NCI-H2171 treated with DMSO at 0.1 percent for 48 hours (cell line): Measurements from ENCODE around the gene SLC38A1.
"Not testable (repeated sequence)": the region's sequence is repeated elsewhere in the genome, so short reads cannot be mapped to it uniquely, and the experiment has no call there.

Experiments used
- DNase-seq: peaks from one replicate; lab custom pipeline; 2025; lab: John Stamatoyannopoulos, UW

The SLC38A1 gene

DNA sequence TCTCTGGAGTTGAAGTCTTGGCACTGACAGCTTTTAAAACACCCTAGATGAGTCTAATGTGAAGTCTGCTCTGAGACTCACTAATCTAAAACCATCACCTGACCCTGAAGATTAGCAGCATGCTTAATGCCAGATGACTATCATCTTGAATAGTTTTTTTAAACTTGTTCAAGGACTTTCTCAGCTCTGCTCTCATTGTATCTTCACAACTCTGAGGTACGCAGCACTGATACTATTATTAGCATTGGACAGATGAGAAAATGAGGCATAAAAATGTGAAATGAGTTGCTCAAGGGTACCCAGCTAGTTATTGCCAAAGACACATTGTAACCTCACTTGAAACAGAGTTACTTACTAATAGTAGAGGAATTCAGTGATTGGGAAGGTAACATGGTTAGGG lies 4.8 kb downstream of the SLC38A1 start:
- no peak for DNase-seq

DNA sequence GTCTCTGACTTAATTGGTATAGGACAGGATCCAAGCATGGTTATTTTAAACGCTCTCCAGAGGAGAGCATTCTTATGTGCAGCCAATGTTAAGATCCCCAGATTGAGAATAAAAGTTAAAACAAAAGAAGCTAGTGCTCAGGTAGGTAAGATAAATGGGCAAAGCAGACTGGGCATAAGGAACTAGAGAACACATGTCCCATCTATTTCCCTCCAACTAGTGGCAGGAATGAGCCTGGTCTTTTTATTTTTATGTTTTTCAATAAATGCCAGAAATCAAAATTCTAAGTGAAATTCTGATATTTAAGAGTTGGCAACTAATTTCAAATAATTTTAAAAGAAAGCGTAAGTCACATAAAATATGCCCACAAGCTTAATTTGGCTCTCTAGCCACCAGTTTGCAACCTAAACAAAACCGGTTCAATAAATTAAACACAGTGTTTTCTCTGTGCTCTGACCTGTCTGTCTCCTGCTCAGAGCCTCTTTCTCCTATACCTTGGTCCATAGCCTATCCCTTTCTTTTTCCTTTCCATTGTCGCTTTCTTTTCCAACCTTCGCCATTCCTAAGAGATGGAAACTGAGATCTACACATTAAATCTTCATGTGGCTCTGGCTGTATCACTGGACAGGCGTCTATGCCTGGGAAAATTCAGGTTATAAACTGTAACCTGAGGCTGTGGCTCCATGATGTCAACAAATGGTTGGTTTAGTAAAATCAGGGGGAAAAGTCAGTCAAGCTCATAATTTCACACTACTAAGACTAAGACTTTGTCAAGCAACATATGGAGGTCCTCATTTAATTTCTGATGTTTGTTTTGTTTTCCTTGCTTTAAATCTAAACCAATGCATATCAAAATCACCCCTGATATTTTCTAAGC lies 5.5 kb downstream of the SLC38A1 start:
- no peak for DNase-seq

DNA sequence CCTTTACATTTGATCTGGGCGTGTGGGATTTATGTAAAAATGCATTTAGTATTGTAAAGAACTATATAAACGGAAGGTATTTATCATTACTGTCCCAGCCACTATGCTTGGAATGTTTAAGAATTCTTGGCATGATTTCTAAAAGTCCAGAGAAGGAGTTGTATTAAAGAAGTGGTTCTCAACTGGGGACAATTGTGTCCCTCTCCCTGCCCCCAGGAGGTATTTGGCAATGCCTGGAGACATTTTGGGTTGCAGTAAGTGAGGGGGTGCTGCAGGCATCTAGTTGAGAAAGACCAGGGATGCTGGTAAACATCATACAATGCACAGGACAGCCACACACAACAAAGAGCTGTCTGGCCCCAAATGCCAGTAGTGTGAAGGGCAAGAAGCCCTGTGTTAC lies 7.2 kb downstream of the SLC38A1 start:
- no peak for DNase-seq

DNA sequence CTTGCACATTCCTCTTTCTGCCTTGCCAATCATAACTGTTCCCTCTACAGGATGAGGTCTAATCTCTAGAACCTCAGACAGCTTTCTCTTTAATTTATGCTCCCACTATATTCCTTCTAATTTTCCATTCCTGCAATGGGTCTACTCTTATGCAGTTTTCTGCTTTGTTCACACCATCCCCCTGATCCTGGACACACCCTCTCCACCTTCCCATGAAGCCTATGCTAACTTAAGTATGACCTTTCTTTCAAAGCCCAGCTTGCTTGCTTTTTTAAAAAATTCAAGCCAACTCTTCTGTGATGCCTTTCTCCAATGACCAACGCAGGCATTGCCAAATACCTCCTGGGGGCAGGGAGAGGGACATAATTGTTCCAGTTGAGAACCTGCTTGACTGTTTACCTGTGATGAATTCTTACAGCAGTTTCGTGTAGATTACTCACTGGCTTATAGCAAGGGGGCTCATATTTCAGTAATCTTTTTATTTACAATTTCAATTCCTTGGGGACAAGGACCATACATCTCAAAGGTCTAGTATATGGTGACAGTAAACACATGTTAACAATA lies 7.8 kb downstream of the SLC38A1 start:
- DNase-seq = no peak

DNA sequence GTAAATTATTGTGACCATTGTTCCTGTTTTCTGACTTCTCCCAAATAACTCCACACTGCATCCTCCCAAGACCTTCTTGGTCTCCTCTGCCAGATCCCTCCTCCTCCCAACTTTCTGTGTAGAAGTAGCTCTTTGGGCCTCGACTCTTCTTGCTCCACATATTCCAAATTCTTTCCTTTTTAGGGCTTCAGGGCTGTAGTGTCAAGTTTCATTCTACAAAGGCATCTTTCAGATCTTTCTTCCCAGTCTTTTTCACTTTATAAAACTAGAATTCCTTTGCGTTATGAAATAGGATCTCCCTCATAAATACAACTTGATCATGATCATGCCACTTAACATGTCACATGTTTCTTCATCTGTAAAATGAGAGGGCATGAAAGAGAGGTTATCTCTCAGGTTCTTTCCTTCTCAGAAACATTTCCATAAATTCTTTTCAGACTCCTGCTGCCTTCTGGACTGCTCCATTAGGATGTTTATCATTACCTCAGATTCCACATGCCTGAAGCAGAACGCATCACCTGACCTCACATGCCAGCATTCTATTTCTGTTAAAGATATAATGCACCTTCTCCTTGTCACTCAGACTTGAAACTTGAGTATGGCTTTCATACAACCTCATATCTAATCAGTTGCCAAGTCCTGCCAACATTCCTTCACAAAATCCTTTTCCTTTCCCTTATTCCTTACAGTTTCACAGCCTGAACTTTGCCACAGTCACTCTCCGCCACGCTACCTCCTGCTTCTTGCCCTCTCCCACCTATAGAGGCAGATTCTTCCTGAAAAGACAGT lies 8.5 kb downstream of the SLC38A1 start:
- no peak for DNase-seq

DNA sequence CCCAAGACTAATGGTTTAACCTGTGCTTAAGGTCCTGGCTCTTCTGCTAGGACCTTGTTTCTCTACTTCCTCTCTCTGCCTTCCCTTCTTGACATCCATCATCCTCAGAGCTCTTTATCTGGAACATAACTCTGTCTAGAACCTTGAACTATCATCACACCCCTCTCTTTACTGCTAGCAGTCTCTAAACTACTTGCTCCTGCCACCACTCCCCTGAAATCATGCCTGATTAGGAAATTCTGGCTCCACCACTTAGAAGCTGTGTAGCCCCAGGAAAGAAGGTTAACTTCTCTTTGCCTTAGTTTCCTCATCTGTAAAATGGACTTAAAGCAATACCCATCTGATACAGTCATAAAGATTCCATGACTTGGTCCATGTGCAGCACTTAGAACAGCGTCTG lies 9.1 kb downstream of the SLC38A1 start:
- no peak for DNase-seq

DNA sequence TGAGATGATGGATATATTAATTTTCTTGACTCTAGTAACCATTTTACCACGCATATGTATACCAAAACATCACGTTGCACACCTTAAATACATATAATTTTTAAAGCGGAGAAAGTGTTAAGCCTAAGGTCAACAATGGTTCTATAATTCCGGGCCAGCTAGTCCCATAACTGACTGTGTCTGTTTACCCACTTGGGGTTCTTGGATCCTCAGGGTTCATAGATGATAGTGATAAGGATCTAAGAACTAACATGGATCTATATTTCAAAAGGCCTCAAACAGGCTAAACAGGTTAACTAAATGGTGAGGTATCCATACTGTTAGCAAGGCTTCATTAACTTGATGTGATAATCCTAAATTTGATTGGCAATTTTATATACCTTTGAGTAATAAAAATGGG lies 9.8 kb downstream of the SLC38A1 start:
- DNase-seq = no peak

DNA sequence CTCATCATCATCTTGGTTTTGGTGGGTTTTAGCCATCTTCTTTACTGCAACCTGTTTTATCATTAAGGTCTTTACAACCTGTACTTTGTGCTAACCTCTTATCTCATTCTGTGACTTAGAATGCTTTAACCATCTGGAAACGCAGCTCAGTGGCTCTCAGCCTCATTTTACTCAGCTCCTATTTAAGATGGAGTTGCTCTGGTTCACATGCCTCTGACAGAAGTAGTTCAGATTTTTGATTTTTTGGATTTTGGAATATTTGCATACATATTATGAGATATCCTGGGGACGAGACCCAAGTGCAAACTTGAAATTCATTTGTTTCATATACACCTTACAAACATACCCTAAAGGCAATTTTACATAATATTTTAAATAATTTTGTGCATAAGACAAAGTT lies 10.7 kb downstream of the SLC38A1 start:
- no peak for DNase-seq

DNA sequence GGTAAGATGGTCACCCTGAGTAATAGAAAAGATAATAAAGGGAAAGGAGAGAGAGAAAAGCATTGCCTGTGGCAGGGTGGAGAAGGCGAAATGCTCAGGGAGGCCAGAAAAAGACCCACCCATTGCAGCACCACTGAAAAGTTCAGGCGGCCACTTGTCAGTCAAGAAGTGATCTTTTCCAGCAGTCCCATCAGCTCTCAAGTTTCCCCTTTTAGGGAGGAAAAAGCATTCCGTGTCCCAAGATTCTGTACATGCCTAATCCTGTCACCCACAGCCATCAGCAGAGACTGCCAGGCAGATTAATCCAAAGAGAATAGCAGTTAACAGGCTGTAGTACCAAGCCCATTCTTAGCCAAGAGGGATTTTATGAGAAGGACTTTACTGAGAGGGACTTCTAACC lies 11.9 kb downstream of the SLC38A1 start:
- DNase-seq = no peak

DNA sequence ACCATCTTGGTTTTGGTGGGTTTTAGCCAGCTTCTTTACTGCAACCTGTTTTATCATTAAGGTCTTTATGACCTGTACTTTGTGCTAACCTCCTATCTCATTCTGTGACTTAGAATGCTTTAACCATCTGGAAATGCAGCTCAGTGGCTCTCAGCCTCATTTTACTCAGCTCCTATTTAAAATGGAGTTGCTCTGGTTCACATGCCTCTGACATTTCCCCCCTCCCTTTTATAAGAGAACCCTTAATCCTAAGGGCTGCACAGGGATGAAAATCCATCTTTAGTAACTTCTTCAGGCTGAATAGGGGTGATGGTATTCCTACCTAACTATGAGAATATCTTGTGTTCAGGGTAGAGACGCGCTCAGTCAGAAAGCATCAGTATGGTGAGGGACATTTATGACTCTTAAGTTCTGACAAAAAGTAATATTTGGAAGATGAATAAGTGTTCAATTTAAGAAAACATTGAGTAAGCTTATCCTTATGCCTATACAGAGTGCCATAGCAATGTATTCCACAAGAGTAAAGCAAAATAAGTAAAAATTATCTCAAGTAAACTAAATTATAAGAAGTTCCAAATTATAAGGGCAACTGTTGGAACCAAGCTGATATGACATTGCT lies 15.2 kb downstream of the SLC38A1 start:
- DNase-seq = no peak

DNA sequence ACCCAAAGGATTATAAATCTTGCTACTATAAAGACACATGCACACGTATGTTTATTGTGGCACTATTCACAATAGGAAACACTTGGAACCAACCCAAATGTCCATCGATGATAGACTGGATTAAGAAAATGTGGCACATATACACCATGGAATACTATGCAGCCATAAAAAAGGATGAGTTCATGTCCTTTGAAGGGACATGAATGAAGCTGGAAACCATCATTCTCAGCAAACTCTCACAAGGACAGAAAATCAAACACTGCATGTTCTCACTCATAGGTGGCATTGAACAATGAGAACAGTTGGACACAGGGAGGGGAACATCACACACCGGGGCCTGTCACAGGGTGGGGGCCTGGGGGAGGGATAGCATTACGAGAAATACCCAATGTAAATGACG lies 16.8 kb downstream of the SLC38A1 start:
- not testable (repeated sequence) for DNase-seq

DNA sequence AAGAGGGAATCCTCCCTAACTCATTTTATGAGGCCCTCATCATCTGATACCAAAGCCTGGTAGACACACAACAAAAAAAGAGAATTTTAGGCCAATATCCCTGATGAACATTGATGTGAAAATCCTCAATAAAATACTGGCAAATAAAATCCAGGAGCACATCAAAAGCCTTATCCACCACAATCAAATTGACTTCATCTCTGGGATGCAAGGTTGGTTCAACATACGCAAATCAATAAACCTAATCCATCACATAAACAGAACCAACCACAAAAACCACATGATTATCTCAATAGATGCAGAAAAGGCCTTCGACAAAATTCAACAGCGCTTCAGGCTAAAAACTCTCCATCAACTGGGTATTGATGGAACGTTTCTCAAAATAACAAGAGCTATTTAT lies 18.9 kb downstream of the SLC38A1 start:
- not testable (repeated sequence) for DNase-seq

DNA sequence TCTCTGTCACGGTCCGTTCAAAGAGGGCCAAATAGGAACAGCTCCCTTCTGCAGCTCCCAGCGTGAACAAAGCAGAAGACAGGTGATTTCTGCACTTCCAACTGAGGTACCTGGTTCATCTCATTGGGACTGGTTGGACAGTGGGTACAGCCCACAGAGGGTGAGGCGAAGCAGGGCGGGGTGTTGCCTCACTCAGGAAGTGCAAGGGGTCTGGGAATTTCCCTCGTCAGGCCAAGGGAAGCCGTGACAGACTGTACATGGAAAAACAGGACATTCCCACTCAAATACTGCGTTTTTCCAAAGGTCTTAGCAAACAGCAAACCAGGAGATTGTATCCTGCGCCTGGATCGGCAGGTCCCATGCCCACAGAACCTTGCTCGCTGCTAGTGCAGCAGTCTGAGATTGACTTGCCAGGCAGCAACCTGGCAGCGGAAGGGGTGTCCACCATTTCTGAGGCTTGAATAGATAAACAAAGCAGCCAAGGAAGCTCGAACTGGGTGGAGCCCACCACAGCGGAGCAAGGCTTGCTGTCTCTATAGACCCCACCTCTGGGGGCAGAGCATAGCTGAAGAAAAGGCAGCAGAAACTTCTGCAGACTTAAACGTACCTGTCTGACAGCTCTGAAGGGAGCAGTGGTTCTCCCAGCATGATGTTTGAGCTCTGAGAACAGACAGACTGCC lies 22.7 kb downstream of the SLC38A1 start:
- DNase-seq = no peak

DNA sequence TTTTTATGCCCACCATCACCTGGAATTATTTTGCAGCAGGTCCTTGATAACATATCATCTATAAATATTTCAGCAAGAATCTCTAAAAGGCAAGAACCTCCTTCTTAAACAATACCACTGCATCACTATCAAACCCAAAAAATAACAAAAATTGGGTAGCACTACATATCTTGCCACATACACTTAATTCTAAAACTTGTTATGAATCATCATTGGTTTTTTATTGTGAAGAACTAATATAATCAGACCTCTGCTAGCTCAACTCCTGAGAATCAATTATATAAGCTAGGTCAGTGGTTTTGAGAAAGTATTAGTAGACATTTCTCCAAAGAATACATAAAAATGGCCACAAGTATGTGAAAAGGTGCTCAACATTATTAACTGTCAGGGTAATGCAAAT lies 23.8 kb downstream of the SLC38A1 start:
- no peak for DNase-seq

DNA sequence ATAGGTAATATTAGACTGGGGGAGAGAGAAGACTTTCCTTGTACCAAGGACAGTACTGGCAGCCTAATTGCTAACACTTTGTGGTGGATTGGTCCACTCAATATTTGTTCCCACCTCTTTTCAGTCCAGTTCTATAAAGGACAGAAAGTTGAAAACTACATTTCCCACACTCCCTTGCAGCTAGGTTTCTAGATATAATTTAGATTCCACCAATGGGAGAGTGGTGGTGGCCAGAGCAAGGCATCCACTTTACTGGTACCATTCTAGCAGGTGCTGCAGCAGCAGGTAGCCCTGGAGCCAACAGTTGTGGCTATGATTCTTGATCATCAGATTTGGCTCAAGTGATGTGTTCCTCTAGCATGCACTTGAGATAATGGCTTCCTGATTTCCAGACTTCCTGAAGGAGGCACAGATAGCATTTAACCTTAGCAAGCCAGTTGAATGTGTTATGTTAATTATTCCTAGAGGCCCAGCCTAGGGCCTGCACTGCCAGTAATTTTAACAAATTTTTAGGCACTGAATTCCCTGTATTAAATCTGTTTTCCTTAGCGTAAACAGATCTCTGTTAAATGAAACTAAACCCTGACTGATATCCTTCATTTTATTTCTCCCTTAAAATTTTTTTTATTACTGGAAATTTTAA lies 24.4 kb downstream of the SLC38A1 start:
- DNase-seq = no peak

DNA sequence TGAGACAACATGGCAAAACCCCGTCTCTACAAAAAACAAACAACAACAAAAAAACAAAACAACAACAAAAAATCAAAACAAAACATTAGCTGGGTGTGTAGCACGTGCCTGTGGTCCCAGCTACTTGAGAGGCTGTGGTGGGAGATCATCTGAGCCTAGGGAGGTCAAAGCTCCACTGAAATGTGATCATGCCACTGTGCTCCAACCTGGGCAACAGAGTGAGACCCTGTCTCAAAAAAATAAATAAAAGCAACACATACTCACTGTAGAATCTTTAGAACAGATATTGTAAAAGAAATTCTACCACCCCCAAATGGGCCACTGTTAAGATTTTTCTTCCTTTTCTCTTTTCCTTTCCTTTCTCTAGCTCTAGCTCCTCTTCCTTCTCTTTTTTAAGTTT lies 26.3 kb downstream of the SLC38A1 start:
- no peak for DNase-seq

DNA sequence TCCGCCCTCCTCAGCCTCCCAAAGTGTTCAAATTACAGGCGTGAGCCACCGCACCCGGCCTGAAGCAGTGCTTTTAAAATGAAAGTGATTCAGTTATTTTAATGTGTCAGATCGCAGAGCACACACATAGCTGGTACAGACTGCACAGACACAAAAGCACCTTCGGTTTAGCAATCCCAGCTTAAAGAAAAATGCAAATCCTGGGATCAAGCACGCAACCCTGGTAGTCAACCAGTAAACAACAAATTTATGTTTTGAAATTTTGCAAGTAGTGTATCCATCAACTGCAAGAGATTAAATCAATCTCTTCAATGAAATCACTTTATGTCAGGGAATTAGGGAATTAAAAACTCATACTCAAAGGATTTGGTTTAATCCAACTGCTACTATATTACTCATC lies 28.4 kb downstream of the SLC38A1 start:
- no peak for DNase-seq

DNA sequence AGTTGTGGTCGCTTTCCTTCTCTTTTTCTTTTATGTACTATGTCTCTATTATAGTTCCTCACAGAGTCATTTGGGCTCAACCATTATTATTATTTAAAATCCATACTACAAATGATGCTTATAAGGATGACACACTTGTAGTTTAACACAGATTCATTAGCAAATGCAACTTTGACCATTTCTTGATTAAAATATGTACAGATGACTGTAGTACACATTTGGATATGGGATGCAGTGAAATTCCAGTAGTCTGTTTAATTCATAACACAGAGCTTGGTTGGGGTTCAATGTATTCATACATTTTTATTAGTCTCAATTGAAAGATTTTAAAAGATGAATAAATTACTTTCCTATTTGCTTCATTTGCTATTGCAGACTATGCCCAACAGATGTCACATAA lies 30.0 kb downstream of the SLC38A1 start:
- DNase-seq = no peak

DNA sequence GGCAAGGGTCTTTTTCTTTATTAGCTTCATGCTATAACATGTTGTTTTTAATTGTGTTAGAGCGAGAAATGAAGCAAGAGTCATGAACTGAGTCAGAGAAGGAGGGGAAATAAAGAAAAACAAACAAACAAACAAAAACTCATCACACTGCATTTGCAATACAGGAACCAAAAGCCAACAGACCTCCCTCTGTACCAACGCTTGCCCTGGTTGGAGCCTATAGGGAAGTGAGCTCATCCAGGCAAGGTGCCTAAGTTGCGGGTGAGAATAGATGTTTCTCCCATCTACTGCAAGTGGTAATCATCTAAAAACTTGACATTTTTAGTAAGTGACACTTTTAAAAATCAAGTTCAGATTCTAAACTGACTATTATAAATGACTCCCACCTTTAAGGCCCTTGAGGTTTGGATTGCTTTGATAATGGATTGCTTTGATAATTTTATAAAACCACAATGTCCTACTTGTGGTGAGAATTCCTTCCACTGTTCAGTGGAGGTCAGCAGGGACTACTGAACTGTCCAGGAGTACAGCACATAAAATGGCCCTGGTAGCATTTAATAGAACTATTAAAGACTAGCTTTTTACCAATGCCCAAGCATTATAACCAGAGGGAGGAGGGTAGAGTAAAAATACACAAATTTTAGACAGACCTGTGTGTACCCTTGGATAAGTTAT lies 31.3 kb downstream of the SLC38A1 start:
- no peak for DNase-seq

DNA sequence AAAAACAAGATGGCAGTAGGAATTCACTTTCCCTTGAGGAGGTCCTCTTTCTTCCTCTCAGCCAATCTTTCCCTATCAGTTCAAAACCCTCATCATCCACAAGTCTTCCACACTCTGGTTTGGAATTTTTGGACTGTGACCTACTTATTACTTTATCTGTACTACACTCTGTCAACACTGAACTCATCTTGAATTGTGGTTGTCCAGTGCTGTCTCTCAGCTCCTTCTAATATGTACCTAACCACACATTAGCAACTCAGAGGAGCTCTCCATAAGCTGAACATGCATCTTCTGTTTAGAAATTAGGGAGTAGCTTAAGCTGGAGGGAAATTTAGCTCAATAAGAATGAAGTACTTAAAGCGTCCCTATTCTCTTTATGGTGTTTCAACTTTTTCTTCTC lies 34.8 kb downstream of the SLC38A1 start:
- no peak for DNase-seq

DNA sequence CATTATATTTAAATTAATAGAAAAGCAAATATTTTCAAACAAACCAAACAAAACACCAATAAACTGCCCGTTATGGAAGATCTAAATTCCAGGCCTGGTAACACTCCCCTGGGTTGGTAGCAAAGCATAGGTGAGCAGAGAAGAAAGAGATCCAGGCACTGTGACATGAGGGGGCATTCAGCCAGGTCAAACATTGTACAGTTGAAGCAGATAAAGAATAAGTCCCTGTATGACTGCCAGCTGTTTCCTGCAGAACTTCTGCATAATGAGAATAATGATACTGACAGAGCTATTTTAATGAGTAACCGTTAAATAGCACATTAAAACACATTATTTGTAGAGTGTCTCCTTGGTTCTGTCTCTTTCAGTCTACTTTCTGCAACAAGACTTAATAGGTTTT lies 35.4 kb downstream of the SLC38A1 start:
- no peak for DNase-seq
